GM12875 (cell line): ENCODE results near the gene TRIM69.

Experiments used
- H3K4me3 ChIP-seq: one replicate; pipeline ENCODE4 v1.5.1; 2011; ENCODE audit warnings: low read depth, low read length, control low read depth
- TF ChIP-seq, protein P1 (sequence below): IDR thresholded peaks from 2 replicates; pipeline ENCODE4 v1.5.1; 2011; ENCODE audit warnings: low read depth, mild to moderate bottlenecking, control low read depth, inconsistent platforms, low read length, moderate library complexity, borderline replicate concordance; ENCODE audit not compliant: insufficient read depth

Gene TRIM69

GRCh38 chr15:44712346-44713005, 23.9 kb upstream of the TRIM69 start:
- TF ChIP-seq, protein P1, sequence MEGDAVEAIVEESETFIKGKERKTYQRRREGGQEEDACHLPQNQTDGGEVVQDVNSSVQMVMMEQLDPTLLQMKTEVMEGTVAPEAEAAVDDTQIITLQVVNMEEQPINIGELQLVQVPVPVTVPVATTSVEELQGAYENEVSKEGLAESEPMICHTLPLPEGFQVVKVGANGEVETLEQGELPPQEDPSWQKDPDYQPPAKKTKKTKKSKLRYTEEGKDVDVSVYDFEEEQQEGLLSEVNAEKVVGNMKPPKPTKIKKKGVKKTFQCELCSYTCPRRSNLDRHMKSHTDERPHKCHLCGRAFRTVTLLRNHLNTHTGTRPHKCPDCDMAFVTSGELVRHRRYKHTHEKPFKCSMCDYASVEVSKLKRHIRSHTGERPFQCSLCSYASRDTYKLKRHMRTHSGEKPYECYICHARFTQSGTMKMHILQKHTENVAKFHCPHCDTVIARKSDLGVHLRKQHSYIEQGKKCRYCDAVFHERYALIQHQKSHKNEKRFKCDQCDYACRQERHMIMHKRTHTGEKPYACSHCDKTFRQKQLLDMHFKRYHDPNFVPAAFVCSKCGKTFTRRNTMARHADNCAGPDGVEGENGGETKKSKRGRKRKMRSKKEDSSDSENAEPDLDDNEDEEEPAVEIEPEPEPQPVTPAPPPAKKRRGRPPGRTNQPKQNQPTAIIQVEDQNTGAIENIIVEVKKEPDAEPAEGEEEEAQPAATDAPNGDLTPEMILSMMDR, result no peak
- H3K4me3 ChIP-seq, result peak overlapping the region; percentile 99

GRCh38 chr15:44713006-44713966, 23.0 kb upstream of the TRIM69 start:
- H3K4me3 ChIP-seq, result peak overlapping the region; percentile 99
- TF ChIP-seq, protein P1, result no peak

DNA sequence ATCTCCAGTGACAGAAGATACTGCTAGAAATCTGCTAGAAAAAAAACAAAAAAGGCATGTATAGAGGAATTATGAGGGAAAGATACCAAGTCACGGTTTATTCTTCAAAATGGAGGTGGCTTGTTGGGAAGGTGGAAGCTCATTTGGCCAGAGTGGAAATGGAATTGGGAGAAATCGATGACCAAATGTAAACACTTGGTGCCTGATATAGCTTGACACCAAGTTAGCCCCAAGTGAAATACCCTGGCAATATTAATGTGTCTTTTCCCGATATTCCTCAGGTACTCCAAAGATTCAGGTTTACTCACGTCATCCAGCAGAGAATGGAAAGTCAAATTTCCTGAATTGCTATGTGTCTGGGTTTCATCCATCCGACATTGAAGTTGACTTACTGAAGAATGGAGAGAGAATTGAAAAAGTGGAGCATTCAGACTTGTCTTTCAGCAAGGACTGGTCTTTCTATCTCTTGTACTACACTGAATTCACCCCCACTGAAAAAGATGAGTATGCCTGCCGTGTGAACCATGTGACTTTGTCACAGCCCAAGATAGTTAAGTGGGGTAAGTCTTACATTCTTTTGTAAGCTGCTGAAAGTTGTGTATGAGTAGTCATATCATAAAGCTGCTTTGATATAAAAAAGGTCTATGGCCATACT, 21.1 kb upstream of the TRIM69 start:
- TF ChIP-seq, protein P1, result no peak
- peak overlapping the region; percentile 99 for H3K4me3 ChIP-seq

DNA sequence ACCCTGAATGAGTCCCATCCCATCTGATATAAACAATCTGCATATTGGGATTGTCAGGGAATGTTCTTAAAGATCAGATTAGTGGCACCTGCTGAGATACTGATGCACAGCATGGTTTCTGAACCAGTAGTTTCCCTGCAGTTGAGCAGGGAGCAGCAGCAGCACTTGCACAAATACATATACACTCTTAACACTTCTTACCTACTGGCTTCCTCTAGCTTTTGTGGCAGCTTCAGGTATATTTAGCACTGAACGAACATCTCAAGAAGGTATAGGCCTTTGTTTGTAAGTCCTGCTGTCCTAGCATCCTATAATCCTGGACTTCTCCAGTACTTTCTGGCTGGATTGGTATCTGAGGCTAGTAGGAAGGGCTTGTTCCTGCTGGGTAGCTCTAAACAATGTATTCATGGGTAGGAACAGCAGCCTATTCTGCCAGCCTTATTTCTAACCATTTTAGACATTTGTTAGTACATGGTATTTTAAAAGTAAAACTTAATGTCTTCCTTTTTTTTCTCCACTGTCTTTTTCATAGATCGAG, 20.5 kb upstream of the TRIM69 start:
- no peak overlapping the region for H3K4me3 ChIP-seq
- TF ChIP-seq, protein P1, result no peak

- H3K4me3 ChIP-seq, result no peak overlapping the region
- TF ChIP-seq, protein P1, result no peak
Observed at GRCh38 chr15:44716983-44717602, 19.2 kb upstream of the TRIM69 start.

- no peak overlapping the region for H3K4me3 ChIP-seq
- TF ChIP-seq, protein P1, result no peak
Observed at GRCh38 chr15:44718180-44718926, 18.0 kb upstream of the TRIM69 start.
